GM18868 (cell line): ENCODE results near the gene WDR7.
A peak's percentile ranks its signal among the peaks of the same experiment; 100 is the strongest.

Source experiments
- ATAC-seq: cut with Tn5 transposase; IDR thresholded peaks from one replicate; pipeline ENCODE4 v1.9.1; 2021; ENCODE audit warnings: mild to moderate bottlenecking, moderate library complexity; ENCODE audit not compliant: unreplicated experiment

The WDR7 gene

GRCh38 chr18:56789889-56790180 is 138.7 kb downstream of the WDR7 start:
- no peak for ATAC-seq

GRCh38 chr18:56795381-56795780 is 144.2 kb downstream of the WDR7 start:
- ATAC-seq: no peak

GRCh38 chr18:56799756-56800155 is 148.6 kb downstream of the WDR7 start:
- ATAC-seq: no peak

GRCh38 chr18:56803051-56803450 is 151.9 kb downstream of the WDR7 start:
- no peak for ATAC-seq

- peak; percentile 96 for ATAC-seq
Observed at GRCh38 chr18:56804395-56804794, 153.2 kb downstream of the WDR7 start.

- ATAC-seq: no peak
Observed at GRCh38 chr18:56807901-56808300, 156.7 kb downstream of the WDR7 start.

GRCh38 chr18:56812674-56813073 is 161.5 kb downstream of the WDR7 start:
- ATAC-seq: no peak

- no peak for ATAC-seq
Observed at GRCh38 chr18:56815926-56816325, 164.8 kb downstream of the WDR7 start.

- ATAC-seq: no peak
Observed at GRCh38 chr18:56823986-56824565, 172.9 kb downstream of the WDR7 start.

- no peak for ATAC-seq
Observed at GRCh38 chr18:56825321-56825720, 174.2 kb downstream of the WDR7 start.

- ATAC-seq: no peak
Observed at GRCh38 chr18:56825878-56826277, 174.7 kb downstream of the WDR7 start.

GRCh38 chr18:56831988-56832387 is 180.8 kb downstream of the WDR7 start:
- ATAC-seq: no peak

- no peak for ATAC-seq
Observed at GRCh38 chr18:56835331-56835730, 184.2 kb downstream of the WDR7 start.

GRCh38 chr18:56836173-56836572 is 185.0 kb downstream of the WDR7 start:
- no peak for ATAC-seq

- no peak for ATAC-seq
Observed at GRCh38 chr18:56841836-56842235, 190.7 kb downstream of the WDR7 start.

GRCh38 chr18:56843241-56843640 is 192.1 kb downstream of the WDR7 start:
- ATAC-seq: no peak

- no peak for ATAC-seq
Observed at GRCh38 chr18:56844556-56844955, 193.4 kb downstream of the WDR7 start.

- peak; percentile 95 for ATAC-seq
Observed at GRCh38 chr18:56851774-56852173, 200.6 kb downstream of the WDR7 start.

- no peak for ATAC-seq
Observed at GRCh38 chr18:56853961-56854360, 202.8 kb downstream of the WDR7 start.

GRCh38 chr18:56861244-56861643 is 210.1 kb downstream of the WDR7 start:
- no peak for ATAC-seq

- ATAC-seq: peak; percentile 67
Observed at GRCh38 chr18:56869189-56869777, 218.1 kb downstream of the WDR7 start.

GRCh38 chr18:56870982-56871381 is 219.8 kb downstream of the WDR7 start:
- no peak for ATAC-seq

GRCh38 chr18:56872140-56872539 is 221.0 kb downstream of the WDR7 start:
- no peak for ATAC-seq
